Measurements from ENCODE around the gene DDX49.
"Not testable (repeated sequence)": the region's sequence is repeated elsewhere in the genome, so short reads cannot be mapped to it uniquely, and the experiment has no call there.

Gene DDX49

GRCh38 chr19:18942692-18943091 lies 23.2 kb downstream of the DDX49 start:
- DNase-seq (ENCODE audit: low spot score): no peak

- no peak for DNase-seq (ENCODE audit: low spot score)
Measured at GRCh38 chr19:18943465-18943864, 23.9 kb downstream of the DDX49 start.

GRCh38 chr19:18945297-18945696 lies 25.8 kb downstream of the DDX49 start:
- DNase-seq (ENCODE audit: low spot score): no peak

GRCh38 chr19:18946335-18946734 lies 26.8 kb downstream of the DDX49 start:
- DNase-seq (ENCODE audit: low spot score): no peak

- no peak for DNase-seq (ENCODE audit: low spot score)
Measured at GRCh38 chr19:18946918-18947317, 27.4 kb downstream of the DDX49 start.

- DNase-seq (ENCODE audit: low spot score): no peak
Measured at GRCh38 chr19:18948075-18948975, 28.8 kb downstream of the DDX49 start.

- no peak for DNase-seq (ENCODE audit: low spot score)
Measured at GRCh38 chr19:18948976-18949356, 29.5 kb downstream of the DDX49 start.

DNA sequence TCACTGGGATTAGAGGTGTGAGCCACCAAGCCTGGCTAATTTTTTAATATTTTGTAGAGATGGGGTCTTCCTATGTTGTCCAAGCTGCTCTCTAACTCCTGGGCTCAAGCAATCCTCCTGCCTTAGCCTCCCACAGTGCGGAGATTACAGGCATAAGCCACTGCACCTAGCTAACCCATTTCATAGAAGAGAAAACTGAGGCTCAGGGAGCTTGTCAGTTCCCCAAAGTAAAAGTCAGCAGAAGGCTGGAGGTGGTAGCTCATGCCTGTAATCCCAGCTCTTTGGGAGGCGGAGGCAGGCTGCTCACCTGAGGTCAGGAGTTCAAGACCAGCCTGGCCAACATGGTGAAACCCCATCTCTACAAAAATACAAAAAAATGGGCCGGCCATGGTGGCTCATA lies 30.3 kb downstream of the DDX49 start:
- DNase-seq (ENCODE audit: low spot score): no peak

DNA sequence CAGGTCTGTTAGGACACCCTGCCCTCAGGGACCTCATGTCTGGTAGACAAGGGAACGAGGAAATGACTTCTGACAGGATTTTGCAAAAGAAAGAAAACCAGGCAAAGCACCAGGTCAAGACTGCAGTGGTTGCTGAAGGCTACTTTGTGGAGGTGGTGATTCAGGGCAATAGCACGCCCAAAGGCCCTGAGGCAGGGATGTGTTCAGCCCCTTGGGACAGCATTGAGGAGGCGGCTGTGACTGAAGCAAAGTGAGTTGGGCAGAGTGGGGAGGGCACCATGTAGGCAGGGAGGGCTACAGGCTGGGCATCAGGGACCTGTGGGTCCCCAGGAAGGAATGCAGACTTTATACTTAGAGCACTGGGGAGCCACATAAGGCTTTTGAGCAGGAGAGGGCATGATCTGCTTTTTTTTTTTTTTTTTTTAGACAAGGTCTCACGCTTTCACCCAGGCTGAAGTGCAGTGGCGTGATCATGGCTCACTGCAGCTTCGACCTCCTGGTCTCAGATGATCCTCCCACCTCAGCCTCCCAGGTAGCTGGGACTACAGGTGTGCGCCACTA lies 32.3 kb downstream of the DDX49 start:
- no peak for DNase-seq (ENCODE audit: low spot score)

DNA sequence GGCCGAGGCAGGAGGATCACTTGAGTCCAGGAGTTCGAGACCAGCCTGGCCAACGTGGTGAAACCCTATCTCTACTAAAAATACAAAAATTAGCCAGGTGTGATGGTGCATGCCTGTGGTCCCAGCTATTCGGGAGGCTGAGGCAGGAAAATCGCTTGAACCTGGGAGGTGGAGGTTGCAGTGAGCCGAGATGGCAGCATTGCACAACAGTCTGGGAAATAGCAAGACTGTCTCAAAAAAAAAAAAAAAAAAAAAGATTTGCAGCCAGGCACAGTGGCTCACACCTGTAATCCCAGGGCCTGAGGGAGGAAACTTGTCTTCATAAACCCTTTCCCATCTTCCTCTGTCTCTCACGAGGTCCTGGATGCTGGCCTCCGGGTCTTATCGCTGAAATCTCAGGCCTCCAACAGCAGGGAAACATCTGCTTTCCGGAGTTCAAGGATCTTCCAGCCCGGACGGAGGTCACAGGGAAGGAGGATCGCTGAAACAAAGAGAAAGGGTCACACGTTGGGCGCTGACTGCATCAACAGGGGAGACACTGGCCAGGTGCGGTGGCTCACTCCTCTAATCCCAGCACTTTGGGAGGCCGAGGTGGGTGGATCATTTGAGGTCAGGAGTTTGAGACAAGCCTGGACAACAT lies 33.0 kb downstream of the DDX49 start:
- DNase-seq (ENCODE audit: low spot score): not testable (repeated sequence)

- DNase-seq (ENCODE audit: low spot score): no peak
Measured at GRCh38 chr19:18954094-18954493, 34.6 kb downstream of the DDX49 start.

DNA sequence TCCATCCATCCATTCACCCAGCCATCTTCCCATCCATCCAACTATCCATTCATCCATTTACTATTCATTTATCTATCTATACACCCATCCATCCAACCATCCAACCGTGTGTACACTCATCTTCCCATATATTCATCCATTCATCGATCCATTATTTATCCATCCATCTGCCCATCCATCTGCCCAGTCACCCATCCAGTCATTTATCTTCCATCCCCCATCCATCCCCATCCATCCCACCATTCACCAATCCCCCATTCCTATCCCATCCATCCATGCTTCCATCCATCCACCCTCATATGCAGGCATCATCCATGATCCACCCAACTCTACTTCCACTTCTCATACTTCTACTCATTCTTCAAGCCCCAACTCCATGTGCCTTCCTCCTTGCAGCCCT lies 35.5 kb downstream of the DDX49 start:
- DNase-seq (ENCODE audit: low spot score): no peak

DNA sequence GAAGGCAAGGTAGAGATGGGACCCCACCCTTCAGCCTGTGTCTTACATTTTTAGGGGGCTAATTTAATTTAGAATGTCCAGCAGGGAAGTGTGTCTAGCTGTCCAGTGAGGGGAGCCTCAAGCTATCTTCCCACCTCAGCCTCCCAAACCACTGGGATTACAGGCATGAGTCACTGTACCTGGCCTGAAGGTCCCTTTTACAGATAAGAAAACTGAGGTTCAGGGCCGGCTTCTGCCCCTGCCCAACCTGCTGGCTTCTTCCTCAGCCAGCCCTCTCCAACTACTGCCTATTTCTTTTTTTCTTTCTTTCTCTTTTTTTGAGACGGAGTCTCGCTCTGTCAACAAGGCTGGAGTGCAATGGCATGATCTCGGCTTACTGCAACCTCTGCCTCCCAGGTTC lies 40.9 kb downstream of the DDX49 start:
- no peak for DNase-seq (ENCODE audit: low spot score)

DNA sequence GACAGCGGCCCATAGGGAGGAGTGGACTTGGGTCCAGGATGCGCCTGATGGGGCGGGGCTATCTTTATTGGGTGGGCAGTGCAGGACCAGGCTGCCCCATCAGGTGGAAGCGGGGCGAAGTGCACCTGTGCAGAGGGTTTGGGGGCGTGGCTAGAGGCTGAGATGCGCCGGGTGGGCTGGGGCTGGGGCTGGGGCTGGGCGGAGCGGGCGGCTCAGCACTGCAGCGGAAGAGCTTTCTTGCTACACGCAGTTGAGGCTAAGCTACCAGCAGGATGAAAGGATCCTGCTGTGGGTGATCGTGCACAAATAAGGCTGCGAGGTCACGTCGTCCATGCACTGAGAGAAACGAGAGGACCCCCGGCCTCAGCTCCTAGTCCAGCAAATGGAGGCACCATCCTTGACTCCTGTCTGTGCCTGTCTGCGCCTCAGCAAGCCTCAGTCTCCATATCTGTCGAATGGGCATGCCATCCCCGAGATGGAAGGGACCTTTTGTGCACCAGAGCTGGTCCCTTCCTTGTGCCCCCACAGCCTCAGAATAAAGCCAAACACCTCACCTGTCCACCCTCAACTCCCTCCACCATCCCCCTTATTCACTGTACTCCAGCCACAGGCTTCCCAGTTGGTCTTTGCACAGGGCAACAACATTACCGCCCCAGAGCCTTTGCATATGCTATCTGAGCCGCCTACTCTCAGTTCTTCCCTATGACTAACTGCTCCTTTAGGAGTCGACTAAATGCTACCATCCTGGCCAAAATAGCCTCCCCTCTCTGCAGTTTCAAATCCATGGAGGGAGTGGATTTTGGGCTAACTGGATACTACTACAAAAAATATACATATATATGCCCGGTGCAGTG lies 42.5 kb downstream of the DDX49 start:
- no peak for DNase-seq (ENCODE audit: low spot score)

- no peak for DNase-seq (ENCODE audit: low spot score)
Measured at GRCh38 chr19:18964121-18964520, 44.6 kb downstream of the DDX49 start.

GRCh38 chr19:18966307-18966706 lies 46.8 kb downstream of the DDX49 start:
- DNase-seq (ENCODE audit: low spot score): no peak

DNA sequence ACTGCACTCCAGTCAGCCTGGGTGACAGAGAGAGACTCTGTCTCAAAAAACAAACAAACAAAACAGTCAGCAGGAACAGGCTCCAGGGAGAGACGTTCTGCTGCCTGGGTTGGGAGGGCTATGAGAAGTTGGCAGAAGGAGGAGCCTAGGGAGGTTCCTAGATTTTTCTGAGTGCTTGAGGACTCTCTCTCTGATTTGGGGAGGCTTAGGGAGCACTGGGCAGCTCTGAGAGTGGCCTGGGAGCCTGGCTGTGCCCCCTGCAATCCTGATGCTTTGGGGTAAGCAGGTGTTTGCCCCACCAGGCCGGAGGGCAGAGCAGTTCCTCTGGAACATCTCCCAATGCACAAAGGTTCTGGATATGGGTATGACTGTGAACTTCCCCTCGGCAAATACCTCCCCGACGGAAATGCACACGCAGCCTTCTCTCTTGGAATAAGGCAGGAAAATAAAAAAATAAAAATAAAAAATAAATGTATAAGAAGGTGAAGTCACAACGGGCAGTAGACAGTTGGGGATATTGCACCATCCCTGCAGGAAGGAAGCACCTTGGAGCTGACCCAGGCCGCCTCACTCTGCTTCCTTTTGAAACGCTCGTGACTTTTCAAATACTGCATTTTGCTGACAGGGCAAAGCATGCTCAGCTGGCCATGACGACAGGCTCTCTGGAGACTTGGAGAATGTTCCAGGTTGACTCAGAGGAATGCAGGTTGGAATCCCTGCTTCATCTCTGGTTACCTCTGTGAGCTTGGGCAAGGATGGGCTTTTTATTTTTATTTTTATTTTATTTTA lies 48.0 kb downstream of the DDX49 start:
- DNase-seq (ENCODE audit: low spot score): no peak

- DNase-seq (ENCODE audit: low spot score): no peak
Measured at GRCh38 chr19:18969931-18970659, 50.6 kb downstream of the DDX49 start.

GRCh38 chr19:18972301-18972811 lies 52.8 kb downstream of the DDX49 start:
- no peak for DNase-seq (ENCODE audit: low spot score)

GRCh38 chr19:18972851-18973250 lies 53.3 kb downstream of the DDX49 start:
- no peak for DNase-seq (ENCODE audit: low spot score)

DNA sequence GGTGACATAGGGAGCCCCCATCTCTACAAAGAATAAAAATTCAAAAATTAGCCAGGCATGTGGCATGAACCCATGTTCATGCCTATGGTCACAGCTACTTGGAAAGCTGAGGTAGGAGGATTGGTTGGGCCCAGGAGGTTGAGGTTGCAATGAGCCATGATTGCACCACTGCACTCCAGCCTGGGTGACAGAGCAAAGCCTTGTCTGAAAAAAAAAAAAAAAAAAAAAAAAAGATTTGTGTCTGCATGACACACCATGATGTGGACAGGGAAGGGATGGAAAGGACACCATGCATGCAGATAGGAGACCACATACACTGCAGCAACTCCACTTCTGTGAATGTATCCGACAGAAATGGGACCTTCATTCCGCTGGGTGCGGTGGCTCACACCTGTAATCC lies 55.5 kb downstream of the DDX49 start:
- no peak for DNase-seq (ENCODE audit: low spot score)
